ENCODE measurements around the gene GLDC.
"Not testable (repeated sequence)": the region's sequence is repeated elsewhere in the genome, so short reads cannot be mapped to it uniquely, and the experiment has no call there.

The GLDC gene

DNA sequence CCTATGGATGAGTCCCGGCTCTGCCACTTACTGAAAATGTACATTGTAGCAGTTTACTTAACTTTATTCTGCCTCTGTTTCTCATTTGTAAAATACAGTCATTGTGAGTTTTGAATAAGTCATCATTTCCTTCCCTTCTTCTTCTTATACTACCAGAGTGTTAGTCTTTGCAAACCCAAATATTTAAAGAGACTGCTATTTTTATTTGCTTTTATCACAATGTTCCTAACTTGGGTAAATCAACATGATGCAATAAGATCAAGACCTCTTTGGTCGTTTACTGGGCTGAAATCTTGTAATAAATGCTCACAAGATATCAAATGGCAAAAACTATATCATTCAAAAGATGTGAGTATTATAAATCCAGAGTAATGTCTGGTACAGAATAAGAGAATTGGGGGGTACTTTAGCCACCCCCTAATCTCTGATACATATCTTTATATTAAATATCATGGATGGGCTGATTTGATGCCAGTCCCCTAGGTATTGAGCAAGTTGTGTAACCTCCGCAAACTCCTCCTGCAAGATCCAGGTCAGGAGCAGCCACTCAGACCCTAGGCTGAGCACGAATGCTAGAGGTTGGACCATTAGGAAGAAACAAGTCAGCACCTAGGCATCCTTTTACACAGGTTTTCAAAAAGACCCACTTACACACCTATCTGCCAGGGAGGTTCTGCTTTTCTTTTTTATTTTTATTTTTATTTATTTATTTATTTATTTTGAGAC lies 13.3 kb upstream of the GLDC start:
- TF ChIP-seq, protein P1, sequence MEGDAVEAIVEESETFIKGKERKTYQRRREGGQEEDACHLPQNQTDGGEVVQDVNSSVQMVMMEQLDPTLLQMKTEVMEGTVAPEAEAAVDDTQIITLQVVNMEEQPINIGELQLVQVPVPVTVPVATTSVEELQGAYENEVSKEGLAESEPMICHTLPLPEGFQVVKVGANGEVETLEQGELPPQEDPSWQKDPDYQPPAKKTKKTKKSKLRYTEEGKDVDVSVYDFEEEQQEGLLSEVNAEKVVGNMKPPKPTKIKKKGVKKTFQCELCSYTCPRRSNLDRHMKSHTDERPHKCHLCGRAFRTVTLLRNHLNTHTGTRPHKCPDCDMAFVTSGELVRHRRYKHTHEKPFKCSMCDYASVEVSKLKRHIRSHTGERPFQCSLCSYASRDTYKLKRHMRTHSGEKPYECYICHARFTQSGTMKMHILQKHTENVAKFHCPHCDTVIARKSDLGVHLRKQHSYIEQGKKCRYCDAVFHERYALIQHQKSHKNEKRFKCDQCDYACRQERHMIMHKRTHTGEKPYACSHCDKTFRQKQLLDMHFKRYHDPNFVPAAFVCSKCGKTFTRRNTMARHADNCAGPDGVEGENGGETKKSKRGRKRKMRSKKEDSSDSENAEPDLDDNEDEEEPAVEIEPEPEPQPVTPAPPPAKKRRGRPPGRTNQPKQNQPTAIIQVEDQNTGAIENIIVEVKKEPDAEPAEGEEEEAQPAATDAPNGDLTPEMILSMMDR (IDR thresholded peaks at IDR 0.05; ENCODE audit: low read depth, low read length): no peak
- DNase-seq: no peak
- Histone ChIP-seq H3K4me3 (ENCODE audit: low read depth, low read length) (no peak overlapping the region), H3K9me3 (ENCODE audit: severe bottlenecking) (no peaks in the 10 kb centered on the region), H3K36me3 (no peaks in the 10 kb centered on the region), H3K27me3 (ENCODE audit: insufficient read depth, low read depth, severe bottlenecking) (no peaks in the 10 kb centered on the region), H3K27ac (no peak overlapping the region)

DNA sequence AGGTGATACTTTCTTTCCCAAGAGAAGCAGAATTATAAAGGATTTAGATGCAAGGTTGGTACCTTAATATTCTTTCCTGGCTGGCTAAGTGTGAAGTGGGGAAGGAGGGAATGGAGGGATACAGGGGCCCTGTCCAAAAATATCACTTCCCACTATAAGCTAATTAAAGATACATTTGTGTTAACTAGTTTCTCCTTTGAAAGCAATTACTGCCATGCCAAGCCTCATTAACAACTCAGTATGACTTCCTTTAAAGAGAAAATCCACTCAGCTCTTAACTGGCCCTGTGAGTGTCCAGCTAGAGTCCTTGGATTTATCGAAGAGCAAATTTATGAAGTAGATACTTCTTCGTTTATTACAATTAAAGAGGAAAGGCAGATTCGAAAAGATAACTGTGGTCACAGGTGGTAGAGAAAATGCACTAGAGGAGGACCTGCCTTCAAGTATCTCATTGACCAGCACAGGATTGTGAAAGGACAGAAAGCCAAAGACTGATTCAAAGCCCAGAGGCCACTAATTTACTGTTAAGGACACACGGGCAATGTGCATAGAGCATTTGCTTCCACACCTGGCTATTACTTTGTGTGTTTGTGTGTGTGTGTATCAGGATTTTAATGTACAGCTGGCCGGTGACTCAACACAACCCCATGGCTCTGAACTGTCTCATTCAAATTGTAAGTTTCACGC lies 11.2 kb upstream of the GLDC start:
- H3K27me3 ChIP-seq (ENCODE audit: insufficient read depth, low read depth, severe bottlenecking): no peaks in the 10 kb centered on the region
- H3K36me3 ChIP-seq: no peaks in the 10 kb centered on the region
- no peaks in the 10 kb centered on the region for H3K9me3 ChIP-seq (ENCODE audit: severe bottlenecking)
- no peak for DNase-seq
- no peak overlapping the region for H3K27ac ChIP-seq
- TF ChIP-seq, protein P1 (IDR thresholded peaks at IDR 0.05; ENCODE audit: low read depth, low read length): no peak
- no peak overlapping the region for H3K4me3 ChIP-seq (ENCODE audit: low read depth, low read length)

DNA sequence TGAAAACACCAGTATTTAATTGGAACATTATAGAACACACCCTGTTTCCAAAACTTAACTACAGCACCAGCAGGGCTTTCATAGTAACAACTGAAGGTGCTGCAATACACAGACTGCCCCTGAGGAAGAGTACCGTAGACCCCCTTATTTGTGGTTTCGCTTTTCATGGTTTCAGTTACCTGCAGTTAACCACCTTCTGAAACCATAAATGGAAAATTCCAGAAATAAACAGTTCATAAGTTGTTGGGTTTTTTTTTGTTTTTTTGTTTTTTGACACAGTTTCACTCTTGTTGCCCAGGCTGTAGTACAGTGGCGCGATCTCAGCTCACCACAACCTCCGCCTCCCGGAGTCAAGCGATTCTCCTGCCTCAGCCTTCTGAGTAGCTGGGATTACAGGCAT lies 9.5 kb upstream of the GLDC start:
- Histone ChIP-seq H3K36me3 (no peaks in the 10 kb centered on the region), H3K9me3 (ENCODE audit: severe bottlenecking) (no peaks in the 10 kb centered on the region), H3K27ac (no peak overlapping the region), H3K4me3 (ENCODE audit: low read depth, low read length) (no peak overlapping the region), H3K27me3 (ENCODE audit: insufficient read depth, low read depth, severe bottlenecking) (no peaks in the 10 kb centered on the region)
- TF ChIP-seq, protein P1 (IDR thresholded peaks at IDR 0.05; ENCODE audit: low read depth, low read length): no peak
- no peak for DNase-seq

- H3K27ac ChIP-seq: no peak overlapping the region
- H3K36me3 ChIP-seq: no peaks in the 10 kb centered on the region
- DNase-seq: no peak
- TF ChIP-seq, protein P1 (IDR thresholded peaks at IDR 0.05; ENCODE audit: low read depth, low read length): no peak
- peak overlapping the region; percentile 76 for H3K4me3 ChIP-seq (ENCODE audit: low read depth, low read length)
- H3K27me3 ChIP-seq (ENCODE audit: insufficient read depth, low read depth, severe bottlenecking): no peaks in the 10 kb centered on the region
- no peaks in the 10 kb centered on the region for H3K9me3 ChIP-seq (ENCODE audit: severe bottlenecking)
Observed at GRCh38 chr9:6646293-6646636, 736 bp upstream of the GLDC start.

DNA sequence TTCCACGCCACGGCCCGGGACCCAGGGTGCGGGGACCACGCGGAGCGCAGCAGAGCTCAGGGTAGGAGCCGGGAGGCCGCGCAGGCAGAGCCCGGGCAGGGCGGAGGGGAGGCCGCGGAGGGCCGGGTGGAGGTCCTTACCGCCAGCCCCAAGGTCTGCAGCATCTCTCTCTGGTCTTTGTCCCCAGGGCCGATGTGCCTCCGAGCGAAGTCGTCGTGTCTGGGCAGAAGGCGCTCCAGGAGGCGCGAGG lies 499 bp downstream of the GLDC start:
- H3K36me3 ChIP-seq; H3K4me3 ChIP-seq (ENCODE audit: low read depth, low read length); H3K27ac ChIP-seq; H3K27me3 ChIP-seq (ENCODE audit: insufficient read depth, low read depth, severe bottlenecking); H3K9me3 ChIP-seq (ENCODE audit: severe bottlenecking); DNase-seq: not testable (repeated sequence)

DNA sequence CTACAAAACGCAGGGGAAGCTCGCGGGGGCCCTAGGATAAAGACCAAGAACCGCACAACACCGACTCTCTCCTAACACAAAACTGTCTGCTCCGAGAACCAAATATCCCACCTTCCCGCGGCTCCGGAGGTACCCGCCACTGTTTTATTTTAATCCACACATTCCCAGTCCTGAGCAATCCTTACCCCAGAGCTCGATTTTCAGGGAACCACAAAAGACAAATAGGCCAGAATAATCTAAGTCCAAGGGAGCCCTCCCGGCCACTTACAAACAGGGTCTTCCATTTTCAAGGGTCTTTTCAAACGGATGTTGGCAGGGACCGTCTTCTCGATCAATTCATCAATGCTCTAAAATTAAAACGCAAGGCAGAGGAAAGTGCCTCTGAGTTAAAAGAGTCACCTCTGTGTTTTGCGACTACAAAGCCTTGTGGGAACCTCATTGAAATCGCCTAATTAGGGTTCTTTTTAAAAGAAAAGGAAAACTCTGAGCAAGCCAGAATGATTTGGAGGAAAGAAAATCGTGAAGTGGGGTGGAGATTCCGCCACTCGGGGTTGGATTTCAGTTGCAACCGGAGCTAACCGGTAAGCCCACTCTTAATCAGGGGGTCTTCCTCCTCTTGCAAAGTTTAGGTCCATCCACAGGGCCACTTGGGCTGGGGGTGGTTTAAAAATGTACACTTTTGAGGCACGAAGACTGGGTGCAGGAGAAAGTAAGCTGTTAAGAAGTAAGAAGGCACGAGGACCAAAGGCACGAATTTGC lies 1.0 kb downstream of the GLDC start:
- no peak overlapping the region; the same call in 1 of the 2 replicates for H3K4me3 ChIP-seq (ENCODE audit: low read depth, low read length)
- no peaks in the 10 kb centered on the region for H3K9me3 ChIP-seq (ENCODE audit: severe bottlenecking)
- DNase-seq: no peak
- H3K27ac ChIP-seq: no peak overlapping the region
- H3K27me3 ChIP-seq (ENCODE audit: insufficient read depth, low read depth, severe bottlenecking): no peaks in the 10 kb centered on the region
- TF ChIP-seq, protein P1 (IDR thresholded peaks at IDR 0.05; ENCODE audit: low read depth, low read length): no peak
- H3K36me3 ChIP-seq: no peaks in the 10 kb centered on the region

Data from WERI-Rb-1 (cell line).